GM19452 (cell line): ENCODE results near the gene LCN15.
"Not testable (repeated sequence)": the region's sequence is repeated elsewhere in the genome, so short reads cannot be mapped to it uniquely, and the experiment has no call there.

Source experiments
- ATAC-seq: cut with Tn5 transposase; IDR thresholded peaks from one replicate; pipeline ENCODE4 v1.9.1; 2021; ENCODE audit not compliant: unreplicated experiment

The LCN15 gene

GRCh38 chr9:136794281-136794999 is 30.1 kb upstream of the LCN15 start:
- no peak for ATAC-seq

- no peak for ATAC-seq
These were observed 29.0 kb upstream of the LCN15 start for GRCh38 chr9:136793086-136793946.

- ATAC-seq = no peak
These were observed 28.2 kb upstream of the LCN15 start for GRCh38 chr9:136792321-136793085.

GRCh38 chr9:136791516-136792276 is 27.4 kb upstream of the LCN15 start:
- peak; percentile 5 for ATAC-seq

GRCh38 chr9:136790640-136791515 is 26.6 kb upstream of the LCN15 start, which contains the start of gene TMEM141:
Gene TMEM141 (plus strand): TSS chr9:136791344. CDS start chr9:136791371, 27 bp downstream.
- peak; percentile 76 for ATAC-seq

- ATAC-seq = no peak
These were observed 25.2 kb upstream of the LCN15 start for GRCh38 chr9:136789523-136789937.

- not testable (repeated sequence) for ATAC-seq
These were observed 24.6 kb upstream of the LCN15 start for GRCh38 chr9:136788644-136789522.

GRCh38 chr9:136787690-136788400 is 23.5 kb upstream of the LCN15 start:
- ATAC-seq = no peak

GRCh38 chr9:136786983-136787382 is 22.7 kb upstream of the LCN15 start:
- ATAC-seq = not testable (repeated sequence)

- no peak for ATAC-seq
These were observed 22.1 kb upstream of the LCN15 start for GRCh38 chr9:136786451-136786850.

- ATAC-seq = not testable (repeated sequence)
These were observed 21.4 kb upstream of the LCN15 start for GRCh38 chr9:136785565-136786355.

GRCh38 chr9:136784997-136785361 is 20.7 kb upstream of the LCN15 start:
- no peak for ATAC-seq

GRCh38 chr9:136784249-136784996 is 20.1 kb upstream of the LCN15 start:
- ATAC-seq = no peak

GRCh38 chr9:136782452-136782851 is 18.1 kb upstream of the LCN15 start:
- no peak for ATAC-seq

GRCh38 chr9:136779808-136780207 is 15.5 kb upstream of the LCN15 start:
- no peak for ATAC-seq

- ATAC-seq = no peak
These were observed 13.0 kb upstream of the LCN15 start for GRCh38 chr9:136777359-136777758.

GRCh38 chr9:136776947-136777346 is 12.6 kb upstream of the LCN15 start:
- ATAC-seq = no peak
